BJ (cell line): ENCODE results near the gene LIMK2. TPM values are rescaled to one million over a fixed set of nuclear protein-coding genes. Genes with fewer than 3 reads are reported as not detected.

ENCODE experiments used
- CTCF ChIA-PET: fragments of 350-600 bp; formaldehyde crosslinking; extraction: SDS; loops from one replicate; lab custom pipeline; 2021; ENCODE audit warnings: antibody characterized with exemption, inconsistent platforms; lab: Yijun Ruan, JAX
- POLR2A ChIA-PET: fragments of 300-600 bp; sonication (Branson Sonifier 250); formaldehyde crosslinking; extraction: SDS; loops from one replicate; lab custom pipeline; 2021; ENCODE audit warnings: antibody characterized with exemption; lab: Charles Lee
- DNase-seq: peaks from one replicate; pipeline ENCODE4 v3.0.0-alpha.2; 2011; ENCODE audit warnings: low read depth
- H3K27me3 ChIP-seq: 2 replicates; pipeline ENCODE4 v1.6.0; 2011; ENCODE audit warnings: low read length; ENCODE audit not compliant: control insufficient read depth, insufficient read depth
- H3K36me3 ChIP-seq: 2 replicates; pipeline ENCODE4 v1.5.1; 2011; ENCODE audit warnings: low read length; ENCODE audit not compliant: control insufficient read depth, insufficient read depth
- H3K4me3 ChIP-seq: 2 replicates; pipeline ENCODE4 v1.5.1; 2011; ENCODE audit warnings: low read depth, mild to moderate bottlenecking, control low read depth, low read length
- polyA plus RNA-seq: library from polyadenylated mRNA; depleted of rRNA; stranded (reverse); fragments of >200 nt; gene quantifications from 2 replicates; pipeline ENCODE4 v1.2.3, GENCODE V29; 2011
- TF ChIP-seq, protein P1 (sequence below): IDR thresholded peaks from 2 replicates; pipeline ENCODE4 v1.5.1; 2011; ENCODE audit warnings: low read depth, mild to moderate bottlenecking, control low read depth, inconsistent platforms, low read length, moderate library complexity; ENCODE audit not compliant: insufficient read depth

LIMK2 gene
- polyA plus RNA-seq, 1 experiment: 5.5 TPM

DNA sequence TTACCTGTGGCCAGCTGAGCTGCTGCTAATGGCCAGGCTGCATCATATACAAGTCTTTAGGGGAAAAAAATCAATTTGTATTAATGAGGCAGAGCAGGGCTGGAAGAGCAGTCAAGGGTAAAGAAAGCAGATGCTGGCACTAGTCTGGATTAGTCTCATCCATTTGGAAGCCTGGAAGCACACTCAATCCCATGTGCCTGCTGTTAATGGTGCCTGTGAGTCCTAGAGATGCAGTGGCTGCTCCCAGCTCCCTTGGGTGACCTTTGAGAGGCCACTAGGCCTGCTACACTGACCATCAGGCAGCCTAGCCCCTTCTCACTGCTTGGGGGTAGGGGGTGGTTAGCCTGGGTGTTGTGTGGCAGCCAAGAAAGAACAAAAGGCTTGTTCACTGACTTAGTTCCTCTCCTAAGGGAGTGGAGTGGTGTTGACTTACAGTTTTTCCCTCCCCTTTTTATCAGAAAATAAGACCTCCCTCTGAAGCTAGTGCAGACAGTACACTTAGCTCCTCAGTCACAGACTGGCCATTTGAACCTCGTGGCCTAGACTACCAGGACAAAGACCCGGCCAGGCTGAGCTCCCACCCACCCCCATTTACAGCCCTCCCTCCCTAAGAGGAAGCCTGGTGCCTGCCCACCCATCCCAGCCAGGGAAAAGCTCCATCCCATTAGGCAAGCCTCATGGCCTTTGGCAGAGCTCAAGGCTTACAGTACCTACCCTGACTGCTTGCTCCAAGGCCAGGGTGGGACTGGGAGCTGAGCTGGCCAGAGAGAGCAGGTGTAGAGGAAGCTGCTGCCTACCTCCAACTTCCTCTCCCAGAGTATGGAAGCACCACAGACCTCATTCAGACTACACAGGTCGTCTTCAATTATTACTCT, 72.4 kb downstream of the LIMK2 start:
- Histone ChIP-seq H3K27me3 (no peaks in the 10 kb centered on the region), H3K4me3 (no peak overlapping the region), H3K36me3 (peaks cover 17% of the 10 kb centered on the region)
- TF ChIP-seq, protein P1, sequence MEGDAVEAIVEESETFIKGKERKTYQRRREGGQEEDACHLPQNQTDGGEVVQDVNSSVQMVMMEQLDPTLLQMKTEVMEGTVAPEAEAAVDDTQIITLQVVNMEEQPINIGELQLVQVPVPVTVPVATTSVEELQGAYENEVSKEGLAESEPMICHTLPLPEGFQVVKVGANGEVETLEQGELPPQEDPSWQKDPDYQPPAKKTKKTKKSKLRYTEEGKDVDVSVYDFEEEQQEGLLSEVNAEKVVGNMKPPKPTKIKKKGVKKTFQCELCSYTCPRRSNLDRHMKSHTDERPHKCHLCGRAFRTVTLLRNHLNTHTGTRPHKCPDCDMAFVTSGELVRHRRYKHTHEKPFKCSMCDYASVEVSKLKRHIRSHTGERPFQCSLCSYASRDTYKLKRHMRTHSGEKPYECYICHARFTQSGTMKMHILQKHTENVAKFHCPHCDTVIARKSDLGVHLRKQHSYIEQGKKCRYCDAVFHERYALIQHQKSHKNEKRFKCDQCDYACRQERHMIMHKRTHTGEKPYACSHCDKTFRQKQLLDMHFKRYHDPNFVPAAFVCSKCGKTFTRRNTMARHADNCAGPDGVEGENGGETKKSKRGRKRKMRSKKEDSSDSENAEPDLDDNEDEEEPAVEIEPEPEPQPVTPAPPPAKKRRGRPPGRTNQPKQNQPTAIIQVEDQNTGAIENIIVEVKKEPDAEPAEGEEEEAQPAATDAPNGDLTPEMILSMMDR: no peak
- CTCF ChIA-PET: interaction anchor here (0.9 to 5.7 kb wide), 2 partner anchors 10 to 29 kb away, joined by 3 to 64 read pairs; no protein-coding TSS in a partner anchor
- DNase-seq: no peak
- POLR2A ChIA-PET: no interaction called here

DNA sequence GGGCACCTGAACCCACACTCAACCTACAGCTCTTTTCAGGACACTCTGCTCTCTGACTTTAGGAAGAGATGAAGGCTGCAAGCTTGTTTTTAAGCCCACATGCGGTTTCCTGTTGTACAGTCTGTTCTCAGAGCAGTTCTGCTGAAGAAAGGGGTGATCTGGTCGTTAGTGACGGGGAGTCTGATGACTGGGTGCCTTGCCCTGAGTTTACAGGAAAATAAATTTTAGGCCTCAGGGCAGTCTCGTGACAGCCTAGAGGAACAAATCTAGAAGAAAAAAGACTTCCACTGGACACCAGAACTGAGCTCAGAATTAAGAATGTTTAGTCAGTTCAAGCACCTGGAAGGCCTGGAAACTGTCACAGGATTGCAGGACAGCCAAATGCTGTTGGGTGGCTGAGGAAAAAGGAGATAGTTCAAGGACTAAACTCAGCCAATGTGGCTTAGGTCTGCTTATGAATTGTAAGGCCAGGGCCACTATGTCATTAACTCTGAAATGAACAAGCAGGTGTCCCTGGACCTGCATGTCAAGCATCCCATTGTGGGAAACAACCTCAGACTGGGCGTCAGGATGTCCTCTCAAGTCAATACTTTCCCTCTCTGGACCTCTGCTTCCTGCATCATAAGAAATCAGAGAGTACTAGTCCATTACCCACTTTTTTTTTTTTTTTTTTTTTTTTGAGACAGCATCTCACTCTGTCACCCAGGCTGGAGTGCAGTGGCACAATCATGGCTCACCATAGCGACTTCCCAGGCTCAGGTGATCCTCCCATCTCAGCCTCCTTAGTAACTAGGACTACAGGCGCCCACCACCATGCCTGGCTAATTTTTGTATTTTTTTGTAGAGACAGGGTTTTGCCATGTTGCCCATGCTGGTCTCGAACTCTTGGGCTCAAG, 74.5 kb downstream of the LIMK2 start:
- DNase-seq: no peak
- ChIA-PET POLR2A (no interaction called here), CTCF (interaction anchor here (1.4 to 5.7 kb wide), 2 partner anchors 12 to 24 kb away, joined by 4 to 64 read pairs; no protein-coding TSS in a partner anchor)
- TF ChIP-seq, protein P1: no peak
- Histone ChIP-seq H3K4me3 (no peak overlapping the region), H3K27me3 (no peaks in the 10 kb centered on the region), H3K36me3 (peaks cover 17% of the 10 kb centered on the region)

DNA sequence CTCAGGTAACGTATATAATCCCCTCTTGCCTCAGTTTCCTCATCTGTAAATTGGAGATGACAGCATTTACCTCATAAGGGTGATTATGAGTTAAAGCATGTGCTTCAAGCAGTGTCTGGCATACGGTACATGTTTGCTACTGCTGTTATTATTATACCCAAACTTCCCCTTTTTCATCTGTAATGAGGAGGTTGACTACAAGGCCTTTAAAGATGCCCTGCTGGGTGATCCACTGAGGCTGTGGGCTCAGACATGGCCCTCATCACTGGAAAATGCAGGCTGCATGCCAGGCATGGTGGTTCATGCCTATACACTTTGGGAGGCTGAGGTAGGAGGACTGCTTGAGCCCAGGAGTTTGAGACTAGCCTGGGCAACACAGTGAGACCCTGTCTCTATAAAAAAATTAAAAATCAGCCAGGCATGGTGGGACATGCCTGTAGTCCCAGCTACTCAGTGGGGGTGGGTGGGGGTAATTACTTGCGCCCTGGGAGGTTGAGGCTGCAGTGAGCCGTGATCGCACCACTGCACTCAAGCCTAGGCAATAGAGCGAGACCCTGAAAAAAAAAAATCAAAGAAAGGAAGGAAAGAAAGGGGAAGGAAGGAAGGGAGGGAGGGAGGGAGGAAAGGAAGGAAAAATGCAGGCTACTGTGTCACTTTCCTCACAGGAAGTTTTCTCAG, 75.9 kb downstream of the LIMK2 start:
- DNase-seq: no peak
- TF ChIP-seq, protein P1: no peak
- H3K27me3 ChIP-seq: no peaks in the 10 kb centered on the region
- ChIA-PET POLR2A (no interaction called here), CTCF (interaction anchor here (0.6 to 3.2 kb wide), 3 partner anchors 13 to 443 kb away, joined by 3 to 14 read pairs (median 3); no protein-coding TSS in a partner anchor)
- no peak overlapping the region for H3K4me3 ChIP-seq
- peaks cover 10% of the 10 kb centered on the region for H3K36me3 ChIP-seq

DNA sequence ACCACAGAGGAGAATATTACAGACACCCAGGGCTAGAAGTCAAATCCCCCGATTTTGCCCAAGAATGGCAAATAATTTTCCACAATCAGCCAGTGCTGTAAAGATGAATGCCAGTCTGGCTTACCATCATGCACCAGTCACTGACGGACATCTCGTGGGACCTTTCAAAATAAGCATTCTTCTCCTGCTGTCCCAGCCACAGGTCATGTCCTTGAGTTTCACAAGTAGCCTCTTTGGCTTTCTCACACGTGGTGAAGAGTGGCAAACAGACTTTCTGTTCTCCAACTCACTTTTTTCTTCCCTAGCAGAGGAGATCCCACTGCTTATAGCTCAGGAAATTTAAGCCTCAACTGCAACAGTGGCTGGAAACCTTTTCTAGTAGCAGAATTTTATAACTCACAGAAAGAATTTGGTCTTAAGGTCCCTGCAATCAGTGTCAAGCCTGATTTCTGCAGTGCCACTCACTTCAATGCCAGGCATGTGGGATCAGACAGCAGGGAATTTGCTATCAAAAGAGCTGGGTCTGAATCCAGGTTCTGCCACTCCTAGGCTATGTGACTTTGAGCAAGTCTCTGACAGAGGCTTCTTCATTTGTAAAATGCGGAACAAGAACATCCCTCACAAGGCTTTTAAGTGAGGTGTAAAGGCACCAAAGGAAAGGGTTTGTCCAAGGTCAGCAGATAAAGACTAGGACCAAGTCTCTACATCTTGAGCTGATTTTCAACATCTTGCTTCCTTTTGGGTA, 76.6 kb downstream of the LIMK2 start:
- no peak for DNase-seq
- H3K4me3 ChIP-seq: no peak overlapping the region
- H3K36me3 ChIP-seq: peaks cover 10% of the 10 kb centered on the region
- TF ChIP-seq, protein P1: no peak
- no peaks in the 10 kb centered on the region for H3K27me3 ChIP-seq
- CTCF ChIA-PET: interaction anchor here (0.6 to 3.2 kb wide), 3 partner anchors 13 to 442 kb away, joined by 3 to 14 read pairs (median 3); no protein-coding TSS in a partner anchor
- POLR2A ChIA-PET: no interaction called here
